Measurements from ENCODE around the gene ANKRD31. TPM values are rescaled to one million over a fixed set of nuclear protein-coding genes. Genes with fewer than 3 reads are reported as not detected.
"Not testable (repeated sequence)": the region's sequence is repeated elsewhere in the genome, so short reads cannot be mapped to it uniquely, and the experiment has no call there.

Gene ANKRD31
- total RNA-seq, 1 donor from 2014 or later = 0.13 TPM

DNA sequence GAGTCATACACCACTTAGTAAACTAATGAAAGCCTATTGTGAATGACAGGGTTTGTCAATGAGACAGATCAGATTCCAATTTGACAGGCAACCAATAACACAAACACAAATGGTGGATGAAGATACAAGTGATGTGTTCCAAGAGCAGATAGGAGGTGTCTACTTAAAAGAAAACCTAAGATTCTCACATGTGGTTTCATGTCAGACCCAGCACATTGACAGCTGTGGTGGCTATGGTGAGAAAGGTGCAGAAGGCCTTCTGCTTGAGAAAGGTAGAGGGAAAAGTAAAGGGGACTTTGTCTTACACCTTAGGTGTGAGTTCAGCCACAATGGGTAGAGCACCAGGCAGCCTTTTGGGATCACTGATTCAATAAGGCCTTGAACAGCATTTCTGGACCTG is 11.2 kb downstream of the ANKRD31 start:
- no peak for DNase-seq (ENCODE audit: low spot score)

DNA sequence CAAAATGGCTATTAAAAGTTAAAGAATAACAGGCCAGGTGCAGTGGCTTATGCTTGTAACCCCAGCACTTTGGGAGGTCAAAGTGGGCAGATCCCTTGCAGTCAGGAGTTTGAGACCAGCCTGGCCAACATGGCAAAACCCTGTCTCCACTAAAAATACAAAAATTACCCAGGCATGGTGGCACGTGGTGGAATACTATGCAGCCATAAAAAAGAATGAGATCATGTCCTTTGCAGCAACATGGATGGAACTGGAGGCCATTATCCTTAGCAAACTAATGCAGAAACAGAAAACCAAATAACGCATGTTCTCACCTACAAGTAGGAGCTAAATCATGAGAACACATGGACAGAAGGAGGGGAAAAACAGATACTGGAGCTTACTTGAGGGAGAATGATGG is 15.9 kb downstream of the ANKRD31 start:
- not testable (repeated sequence) for DNase-seq (ENCODE audit: low spot score)

DNA sequence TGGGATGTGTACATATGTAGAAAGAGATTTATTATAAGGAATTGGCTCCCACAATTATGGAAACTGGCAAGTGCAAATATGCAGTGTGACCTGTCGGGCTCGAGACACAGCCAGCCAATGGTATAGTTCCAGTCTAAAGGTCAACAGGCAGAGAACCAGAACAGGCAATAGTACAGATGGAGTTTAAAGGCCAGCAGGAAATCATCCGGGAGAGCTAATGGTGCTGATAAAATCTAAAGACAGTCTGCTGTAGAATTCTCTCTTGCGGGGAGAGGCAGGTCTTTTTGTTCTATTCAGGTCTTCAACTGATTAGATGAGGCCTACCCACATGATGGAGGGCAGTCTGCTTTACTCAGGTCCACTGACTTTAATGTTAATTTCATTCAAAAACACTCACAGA is 21.8 kb downstream of the ANKRD31 start:
- no peak for DNase-seq (ENCODE audit: low spot score)

DNA sequence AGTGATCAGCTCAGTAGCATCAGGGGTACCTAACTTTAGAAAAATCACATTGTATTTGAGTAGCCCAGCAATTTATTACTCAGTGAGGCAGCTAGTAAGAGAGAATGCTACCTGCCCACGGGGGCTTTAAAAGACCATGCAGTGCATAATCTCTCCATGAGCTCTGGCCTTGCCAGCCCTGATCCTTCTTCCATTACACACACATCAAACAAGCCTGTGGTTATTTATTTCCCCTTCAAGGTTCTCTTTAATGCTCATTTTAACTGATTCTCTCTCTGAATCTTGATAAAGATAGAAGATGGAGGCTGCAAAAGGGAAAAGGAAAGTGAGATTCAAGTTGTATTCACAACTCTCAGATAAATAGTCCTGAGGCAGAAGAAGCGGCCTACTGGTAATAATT is 22.3 kb downstream of the ANKRD31 start:
- DNase-seq (ENCODE audit: low spot score) = no peak

DNA sequence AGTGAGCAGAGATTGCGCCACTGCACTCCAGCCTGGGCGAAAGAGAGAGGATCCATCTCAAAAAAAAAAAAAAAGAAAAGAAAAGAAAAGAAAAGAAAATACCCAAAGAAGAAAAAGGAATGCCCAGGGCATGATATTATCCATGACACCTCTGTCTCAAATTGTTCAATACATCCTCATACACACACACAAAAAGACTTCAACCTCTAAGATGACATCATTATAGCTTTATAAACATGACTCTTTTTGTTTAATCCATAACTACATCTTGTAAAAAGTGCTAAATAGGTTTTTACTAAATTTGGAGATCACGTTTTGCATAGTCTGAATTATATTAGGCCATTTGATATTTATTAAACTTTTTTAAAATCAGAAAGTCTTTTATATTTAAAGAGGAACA is 33.1 kb downstream of the ANKRD31 start:
- DNase-seq (ENCODE audit: low spot score) = no peak

DNA sequence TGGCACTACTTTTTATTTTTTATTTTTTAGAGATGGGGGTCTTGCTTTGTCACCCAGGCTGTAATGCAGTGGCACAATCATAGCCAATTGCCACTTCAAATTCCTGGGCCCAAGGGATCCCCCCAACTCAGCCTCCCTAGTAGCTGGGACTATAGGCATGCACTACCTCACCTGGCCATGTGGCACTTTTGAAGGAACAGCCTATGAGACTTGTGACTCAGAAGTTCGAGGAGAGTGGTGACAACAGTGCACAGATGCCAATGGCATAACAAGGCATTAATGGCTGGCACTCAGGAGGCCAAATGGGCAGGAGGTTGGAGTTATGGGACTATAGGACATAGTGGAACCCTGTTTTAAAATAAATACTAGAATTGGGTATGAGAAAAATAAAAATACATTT is 33.7 kb downstream of the ANKRD31 start:
- no peak for DNase-seq (ENCODE audit: low spot score)

DNA sequence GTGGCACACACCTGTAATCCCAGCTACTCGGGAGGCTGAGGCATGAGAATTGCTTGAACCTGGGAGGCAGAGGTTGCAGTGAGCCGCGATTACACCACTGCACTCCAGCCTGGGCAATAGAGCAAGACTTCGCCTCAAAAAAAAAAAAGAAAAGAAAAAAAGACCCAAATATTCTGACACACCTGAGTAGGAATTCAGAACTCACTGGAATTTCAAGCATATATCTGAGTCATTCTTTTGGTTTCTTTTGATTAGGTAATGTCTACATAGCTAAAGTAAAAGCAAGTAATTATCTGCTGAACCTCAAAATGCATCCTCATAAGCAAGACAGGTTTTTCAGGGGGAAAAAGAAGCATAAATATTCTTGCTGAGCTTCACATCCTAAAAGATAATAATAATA is 35.9 kb downstream of the ANKRD31 start:
- DNase-seq (ENCODE audit: low spot score) = no peak

DNA sequence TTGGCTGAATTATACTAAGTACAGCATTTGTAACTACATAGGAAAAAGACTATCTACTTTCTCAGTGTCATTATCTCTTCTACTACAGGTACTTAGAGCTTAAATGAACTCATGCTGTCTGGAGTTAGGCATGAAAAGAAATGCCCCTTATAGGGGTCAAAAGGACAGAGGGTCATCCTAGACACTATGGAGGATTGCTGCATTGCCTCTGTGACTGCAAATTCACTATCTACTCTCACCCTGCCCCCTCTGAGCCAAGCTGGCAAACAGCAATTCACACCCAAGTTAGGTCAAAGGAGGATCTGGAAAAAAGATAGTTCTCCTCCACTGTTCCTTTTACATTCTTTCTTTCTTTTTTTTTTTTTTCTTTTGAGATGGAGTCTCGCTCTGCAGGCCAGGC is 36.7 kb downstream of the ANKRD31 start:
- DNase-seq (ENCODE audit: low spot score) = no peak

DNA sequence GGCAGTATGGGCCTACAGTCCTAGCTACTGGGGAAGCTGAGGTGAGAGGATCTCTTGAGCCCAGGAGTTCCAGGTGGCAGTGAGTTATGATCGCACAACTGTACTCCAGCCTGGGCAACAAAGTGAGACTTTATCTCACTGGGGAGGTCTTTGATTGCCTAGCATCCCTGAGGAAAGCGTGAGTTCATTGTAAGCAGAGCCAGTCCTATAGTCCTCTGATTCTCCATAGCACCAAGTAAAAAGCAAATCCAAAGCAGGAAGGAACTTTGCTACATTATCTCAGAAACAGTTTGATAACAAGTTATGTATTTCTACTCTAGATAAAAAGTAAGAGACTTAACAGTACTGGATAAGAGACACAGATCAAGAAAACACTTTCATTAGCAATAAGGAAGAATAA is 37.6 kb downstream of the ANKRD31 start:
- no peak for DNase-seq (ENCODE audit: low spot score)

DNA sequence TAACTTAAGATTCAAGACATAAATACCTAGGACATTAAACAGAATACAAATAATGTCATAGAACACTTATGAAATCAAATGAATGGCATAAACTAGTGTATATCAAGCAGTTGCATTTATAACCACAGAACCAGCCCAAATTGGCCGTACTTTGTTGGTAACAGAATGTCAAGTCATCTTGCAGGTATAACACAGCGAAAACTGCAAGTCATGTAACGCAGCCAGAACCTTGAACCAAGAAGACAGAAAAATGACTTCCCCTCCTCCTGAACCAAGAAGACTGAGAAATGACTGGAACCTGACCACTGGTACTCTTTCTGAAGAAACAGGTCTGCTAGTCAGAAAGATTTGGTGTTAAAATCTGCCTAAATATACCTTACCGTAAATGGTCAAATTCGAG is 38.9 kb downstream of the ANKRD31 start:
- DNase-seq (ENCODE audit: low spot score) = no peak

DNA sequence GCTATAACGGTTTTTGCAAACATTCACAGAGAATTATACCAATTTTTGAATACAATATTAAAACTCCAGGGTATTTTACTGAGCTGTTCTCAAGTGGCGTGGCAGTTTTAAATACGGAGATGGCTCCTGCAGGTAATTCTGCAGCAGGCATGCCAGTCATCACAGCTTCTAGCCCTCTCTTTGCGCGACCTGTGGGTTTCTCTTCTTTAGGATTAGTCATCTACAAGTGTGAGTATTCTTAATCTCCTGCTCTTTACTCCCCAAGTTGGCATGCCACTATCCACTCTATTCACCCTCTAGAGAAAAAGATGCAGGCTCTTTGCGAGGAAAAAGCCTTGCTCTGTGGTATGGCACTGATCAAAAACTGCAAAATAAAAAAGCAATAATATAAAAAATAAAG is 43.9 kb downstream of the ANKRD31 start:
- DNase-seq (ENCODE audit: low spot score) = no peak

DNA sequence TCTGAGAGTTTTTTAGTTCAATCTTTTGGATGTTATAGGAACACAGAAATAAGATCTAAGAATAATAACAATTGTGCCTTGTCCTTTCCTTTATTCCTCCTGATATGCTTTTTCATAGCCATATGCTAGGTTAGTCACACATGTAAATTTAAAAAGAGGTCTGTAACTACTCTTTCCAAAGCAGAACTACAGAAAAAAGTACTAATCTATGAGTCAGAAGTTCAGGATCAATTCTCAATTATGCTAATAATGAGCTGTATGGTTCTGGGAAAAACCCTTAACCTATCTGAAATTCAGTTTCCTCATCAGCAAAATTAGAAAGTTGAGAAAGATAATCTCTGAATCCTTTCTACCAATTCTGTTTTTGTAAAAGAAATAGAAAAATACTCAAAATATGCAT is 44.4 kb downstream of the ANKRD31 start:
- DNase-seq (ENCODE audit: low spot score) = no peak

DNA sequence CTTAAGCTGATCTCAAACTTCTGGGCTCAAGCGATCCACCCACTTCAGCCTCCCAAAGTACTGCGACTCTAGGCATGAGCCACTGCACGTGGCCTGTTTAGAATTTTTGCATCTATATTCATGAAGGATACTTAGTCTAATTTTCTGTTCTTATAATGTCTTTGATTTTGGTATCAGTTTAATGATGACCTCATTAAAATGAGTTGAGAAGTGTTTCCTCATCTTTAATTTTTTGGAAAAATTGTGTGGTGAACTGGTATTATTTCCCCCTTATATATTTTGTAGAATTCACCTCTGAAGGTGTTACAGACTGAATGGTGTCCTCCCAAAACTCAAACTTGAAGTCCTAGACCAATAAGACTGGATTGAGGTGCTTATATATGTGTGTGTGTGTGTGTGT is 46.5 kb downstream of the ANKRD31 start:
- no peak for DNase-seq (ENCODE audit: low spot score)

DNA sequence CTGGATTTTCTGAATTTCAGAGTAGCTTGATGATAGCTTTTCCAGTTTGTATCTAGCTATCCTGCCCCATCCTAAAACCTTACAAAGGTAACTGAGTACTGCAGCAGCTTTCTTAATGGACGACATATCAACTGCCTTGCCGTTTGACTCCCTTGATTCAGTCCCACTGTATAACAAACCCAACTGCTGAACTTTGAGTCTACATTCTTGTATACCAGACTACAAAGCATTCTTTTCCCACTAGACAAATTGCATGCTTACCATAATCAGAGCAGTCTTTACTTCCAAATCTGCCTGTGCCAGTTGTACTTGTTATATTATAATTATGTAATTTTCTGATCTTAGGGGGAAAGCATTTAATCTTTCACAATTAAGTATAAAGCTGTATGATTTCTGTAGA is 47.3 kb downstream of the ANKRD31 start:
- no peak for DNase-seq (ENCODE audit: low spot score)

DNA sequence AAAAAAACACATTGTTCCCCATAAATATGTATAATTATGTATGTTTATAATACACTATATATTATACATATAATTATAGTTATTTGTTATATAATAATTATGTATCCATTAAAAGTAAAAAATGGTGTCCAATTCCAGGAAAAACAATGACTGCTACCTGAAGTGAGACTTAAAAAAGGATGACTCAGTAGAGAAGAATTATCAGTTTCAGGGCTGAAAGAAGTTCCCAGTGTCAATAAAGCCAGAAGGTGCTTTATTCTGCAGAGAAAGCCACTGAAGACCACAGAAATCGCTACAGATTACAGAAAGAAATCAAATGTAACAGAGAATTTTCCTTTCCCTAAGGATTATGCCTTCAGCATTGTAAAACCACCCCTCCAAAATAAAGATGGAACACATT is 50.9 kb downstream of the ANKRD31 start:
- no peak for DNase-seq (ENCODE audit: low spot score)

DNA sequence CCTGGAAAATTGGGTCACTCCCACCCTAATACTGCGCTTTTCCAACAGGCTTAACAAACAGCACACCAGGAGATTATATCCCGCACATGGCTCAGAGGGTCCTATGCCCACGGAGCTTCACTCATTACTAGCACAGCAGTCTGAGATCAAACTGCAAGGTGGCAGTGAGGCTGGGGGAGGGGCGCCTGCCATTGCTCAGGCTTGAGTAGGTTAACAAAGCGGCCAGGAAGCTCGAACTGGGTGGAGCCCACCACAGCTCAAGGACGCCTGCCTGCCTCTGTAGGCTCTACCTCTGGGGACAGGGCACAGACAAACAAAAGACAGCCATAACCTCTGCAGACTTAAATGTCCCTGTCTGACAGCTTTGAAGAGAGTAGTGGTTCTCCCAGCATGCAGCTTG is 60.7 kb downstream of the ANKRD31 start:
- not testable (repeated sequence) for DNase-seq (ENCODE audit: low spot score)

DNA sequence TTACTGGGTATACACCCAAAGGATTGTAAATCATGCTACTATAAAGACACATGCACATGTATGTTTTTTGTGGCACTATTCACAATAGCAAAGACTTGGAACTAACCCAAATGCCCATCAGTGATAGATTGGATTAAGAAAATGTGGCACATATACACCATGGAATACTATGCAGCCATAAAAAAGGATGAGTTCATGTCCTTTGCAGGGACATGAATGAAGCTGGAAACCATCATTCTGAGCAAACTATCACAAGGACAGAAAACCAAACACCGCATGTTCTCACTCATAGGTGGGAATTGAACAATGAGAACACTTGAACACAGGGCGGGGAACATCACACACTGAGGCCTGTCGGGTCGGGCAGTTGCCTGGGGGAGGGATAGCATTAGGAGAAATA is 61.8 kb downstream of the ANKRD31 start:
- not testable (repeated sequence) for DNase-seq (ENCODE audit: low spot score)

DNA sequence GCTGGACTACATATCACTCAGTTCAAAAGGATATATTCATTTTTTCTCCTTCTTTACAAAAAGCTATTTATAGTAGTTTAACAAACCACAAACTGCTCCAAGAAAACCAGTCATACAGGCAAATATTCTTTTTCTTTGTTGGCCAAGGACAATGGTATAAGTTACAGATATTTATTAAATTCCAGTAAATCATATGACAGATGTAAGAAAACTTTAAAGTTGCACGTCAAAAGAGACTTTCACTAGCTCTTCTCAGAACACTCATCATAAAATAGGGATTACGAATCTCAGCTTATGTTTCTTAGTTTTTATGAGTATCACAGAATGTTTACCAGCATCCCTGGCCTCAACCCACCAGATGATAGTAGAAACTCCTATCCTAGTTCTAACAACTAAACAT is 67.2 kb downstream of the ANKRD31 start:
- no peak for DNase-seq (ENCODE audit: low spot score)

DNA sequence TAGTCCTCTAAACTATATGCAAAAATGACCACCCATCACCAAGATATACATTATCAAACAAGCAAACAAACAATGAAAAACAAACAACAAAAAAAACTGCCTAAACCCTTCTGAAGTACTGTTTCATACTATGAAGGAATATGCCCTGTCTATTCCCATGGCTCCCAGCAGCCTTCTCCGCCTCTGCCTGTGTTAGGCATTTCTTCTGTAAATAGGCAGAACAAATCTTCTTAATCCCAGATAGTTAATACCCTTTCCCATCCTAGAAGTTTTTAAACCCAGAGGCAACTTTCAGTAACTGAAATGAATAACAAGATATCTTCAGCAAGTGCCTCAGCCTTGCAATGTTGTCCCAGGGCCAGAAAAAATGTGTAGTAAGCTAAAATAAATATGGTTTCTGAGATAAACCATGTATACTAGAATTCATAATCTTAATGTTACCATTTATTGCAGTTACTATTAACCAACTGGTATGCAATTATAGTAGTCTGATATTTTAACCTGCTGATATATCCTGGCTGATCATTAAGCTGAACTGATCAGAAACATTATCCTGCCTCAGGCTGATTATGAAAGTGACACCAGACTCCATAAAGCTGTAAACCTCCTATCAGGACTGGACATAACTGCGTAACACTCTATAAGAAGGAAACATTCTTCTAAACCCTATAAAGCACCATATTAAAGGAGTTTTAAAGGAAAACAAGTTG is 68.5 kb downstream of the ANKRD31 start:
- no peak for DNase-seq (ENCODE audit: low spot score)

DNA sequence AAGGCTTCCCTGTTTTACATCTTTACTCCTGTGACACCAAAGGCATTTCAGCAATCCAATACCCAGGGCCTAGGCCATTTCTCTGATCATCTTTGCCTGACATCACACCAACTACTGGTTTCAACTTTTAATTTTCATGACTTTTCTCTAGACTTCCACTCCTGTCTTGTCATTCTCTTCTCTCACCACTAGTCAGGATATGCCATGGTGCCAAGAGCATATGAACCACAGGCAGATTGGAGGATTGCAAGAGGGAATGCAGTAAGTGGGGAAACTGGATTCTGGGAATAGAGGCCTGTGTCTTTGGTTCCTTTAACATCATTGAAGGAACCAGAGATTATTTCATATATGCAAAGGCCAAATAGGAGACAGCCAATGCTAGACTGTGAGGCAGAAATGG is 69.3 kb downstream of the ANKRD31 start:
- DNase-seq (ENCODE audit: low spot score) = no peak

DNA sequence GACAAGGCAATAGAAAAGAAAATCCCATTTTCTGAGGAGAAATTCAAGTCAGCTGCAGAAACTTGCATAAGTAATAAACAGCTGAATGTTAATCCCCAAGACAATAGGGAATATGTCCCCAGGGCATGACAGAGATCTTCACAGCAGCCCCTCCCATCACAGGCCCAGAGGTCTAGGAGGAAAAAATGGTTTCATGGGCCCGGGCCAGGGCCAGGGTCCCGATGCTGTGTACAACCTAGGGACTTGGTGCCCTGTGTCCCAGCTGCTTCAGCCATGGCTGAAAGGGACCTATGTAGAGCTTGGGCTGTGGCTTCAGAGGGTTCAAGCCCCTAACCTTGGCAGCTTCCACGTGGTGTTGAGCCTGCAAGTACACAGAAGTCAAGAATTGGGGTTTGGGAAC is 75.2 kb downstream of the ANKRD31 start:
- not testable (repeated sequence) for DNase-seq (ENCODE audit: low spot score)

DNA sequence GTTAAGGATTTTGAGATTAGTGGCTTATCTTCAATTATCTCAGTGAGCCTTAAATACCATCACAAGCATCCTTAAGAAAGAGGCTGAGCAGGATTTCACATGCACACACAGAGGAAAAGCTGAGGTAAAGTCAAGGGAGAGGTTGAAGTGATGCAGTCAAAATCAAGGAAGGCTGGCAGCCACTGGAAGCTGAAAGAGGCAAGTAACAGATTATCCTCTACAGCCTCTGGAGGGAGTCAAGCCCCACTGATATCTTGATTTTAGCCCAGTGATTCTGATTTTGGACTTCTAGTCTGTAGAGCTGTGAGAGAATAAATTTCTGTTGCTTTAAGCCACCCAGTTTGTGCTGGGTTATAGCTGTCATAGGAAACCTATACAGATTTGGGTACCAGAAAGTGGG is 80.1 kb downstream of the ANKRD31 start:
- DNase-seq (ENCODE audit: low spot score) = no peak

DNA sequence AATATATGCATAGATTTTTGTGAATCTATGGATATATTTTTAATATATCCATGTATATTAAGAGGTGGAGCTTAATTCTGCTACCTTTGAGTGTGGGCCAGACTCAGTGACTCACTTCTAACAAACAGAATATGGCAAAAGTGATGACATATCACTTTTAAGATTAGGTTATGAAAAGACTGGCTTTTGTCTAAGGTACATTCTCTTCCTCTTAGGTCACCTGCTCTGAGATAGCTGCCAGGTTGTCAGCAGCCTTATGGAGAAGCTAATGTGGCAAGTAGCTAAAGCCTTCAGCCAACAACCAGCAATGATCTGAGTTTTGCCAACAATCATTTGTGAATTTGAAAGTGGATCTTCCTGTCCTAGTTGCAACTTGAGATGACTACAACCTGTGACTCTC is 83.8 kb downstream of the ANKRD31 start:
- no peak for DNase-seq (ENCODE audit: low spot score)

DNA sequence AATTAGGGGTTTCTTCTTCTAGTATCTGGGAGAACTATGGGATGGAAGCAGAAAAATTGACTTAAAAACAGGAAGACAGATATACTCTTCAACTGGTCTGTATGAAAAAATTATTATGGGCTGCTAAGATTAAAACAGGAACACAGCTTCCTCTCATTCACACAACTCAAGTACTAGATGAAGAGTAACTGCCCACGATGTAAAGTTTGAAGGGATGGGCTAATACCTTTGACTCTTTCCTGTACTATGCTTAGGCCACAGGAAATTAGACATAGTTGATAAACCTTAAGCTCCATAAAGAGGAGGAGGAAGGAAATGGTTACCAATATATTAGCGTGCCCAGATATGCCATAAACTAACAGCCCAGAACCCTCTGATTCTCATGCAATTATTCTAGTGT is 88.6 kb downstream of the ANKRD31 start:
- DNase-seq (ENCODE audit: low spot score) = no peak
